Kasumi-1 (cell line): ENCODE results near the gene LCT.
A peak's percentile ranks its signal among the peaks of the same experiment; 100 is the strongest.
"Not testable (repeated sequence)": the region's sequence is repeated elsewhere in the genome, so short reads cannot be mapped to it uniquely, and the experiment has no call there.

Experiments
- DNase-seq, 2 experiments: peaks; one replicate each; lab custom pipeline; 2025; lab: John Stamatoyannopoulos, UW

Gene LCT

DNA sequence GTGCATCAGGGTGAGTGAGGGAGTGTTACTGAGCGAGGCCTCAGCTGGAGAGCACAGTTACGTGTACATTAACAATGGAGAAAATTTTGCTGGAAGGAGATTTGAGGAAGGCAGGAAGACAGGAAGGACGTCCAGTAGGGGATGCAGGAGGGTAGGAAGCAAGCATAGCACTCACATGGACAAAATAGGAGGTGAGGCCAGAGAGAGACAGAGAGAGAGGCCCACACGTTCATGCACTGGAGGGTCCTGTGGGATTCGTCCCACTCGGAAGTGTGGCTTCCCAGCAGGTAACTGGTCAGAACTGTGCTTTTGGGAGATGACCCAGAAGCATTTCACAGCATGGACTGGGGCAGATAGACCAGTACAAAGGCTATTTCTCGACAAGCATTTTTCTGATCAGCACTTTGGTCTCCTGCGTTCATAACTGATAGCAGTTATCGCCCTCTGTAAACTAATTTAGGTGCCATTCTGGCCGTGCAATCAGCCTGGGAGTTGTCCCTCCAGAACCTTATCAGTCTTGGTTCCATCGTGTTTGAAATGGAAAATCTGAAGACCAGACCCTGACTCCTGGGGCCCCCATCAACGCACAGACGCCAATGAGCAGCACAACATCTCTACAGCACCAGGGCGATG is 5.7 kb downstream of the LCT start:
- DNase-seq = no peak

DNA sequence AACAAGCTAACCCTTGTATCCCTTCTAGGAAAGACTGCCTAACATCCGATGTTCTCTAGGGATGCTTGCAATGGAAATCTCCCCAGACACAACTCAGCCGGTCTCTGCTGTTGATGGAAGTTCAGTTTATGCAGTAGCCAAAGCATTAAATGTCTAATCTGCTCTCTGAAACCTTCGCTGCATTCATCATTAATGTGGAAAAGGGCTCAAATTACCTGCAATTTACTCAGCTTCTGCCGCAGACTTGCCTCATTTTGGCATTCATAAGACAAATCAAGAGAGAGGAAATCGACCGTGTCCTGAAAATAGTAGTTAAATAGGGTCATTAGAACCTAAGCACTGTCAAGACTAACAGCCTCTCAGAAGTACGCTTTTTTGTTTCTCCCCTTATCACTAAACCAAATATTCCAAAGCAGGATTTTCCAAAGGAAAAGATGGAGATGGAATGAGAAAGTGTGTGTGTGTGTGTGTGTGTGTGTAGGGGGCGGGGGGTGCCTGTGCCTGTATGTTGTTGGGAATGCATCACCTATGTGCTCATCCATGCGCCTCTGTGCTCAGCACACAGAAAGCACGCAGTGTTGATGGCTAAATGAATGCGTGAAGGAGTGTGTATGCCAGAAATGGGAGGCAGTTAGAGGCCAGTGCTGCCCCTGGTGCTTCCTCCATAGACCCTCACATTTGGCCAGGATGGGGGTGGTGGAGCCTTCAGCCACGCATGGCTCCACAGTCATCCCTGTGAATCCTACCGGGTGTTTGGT is 7.4 kb downstream of the LCT start:
- DNase-seq = no peak

DNA sequence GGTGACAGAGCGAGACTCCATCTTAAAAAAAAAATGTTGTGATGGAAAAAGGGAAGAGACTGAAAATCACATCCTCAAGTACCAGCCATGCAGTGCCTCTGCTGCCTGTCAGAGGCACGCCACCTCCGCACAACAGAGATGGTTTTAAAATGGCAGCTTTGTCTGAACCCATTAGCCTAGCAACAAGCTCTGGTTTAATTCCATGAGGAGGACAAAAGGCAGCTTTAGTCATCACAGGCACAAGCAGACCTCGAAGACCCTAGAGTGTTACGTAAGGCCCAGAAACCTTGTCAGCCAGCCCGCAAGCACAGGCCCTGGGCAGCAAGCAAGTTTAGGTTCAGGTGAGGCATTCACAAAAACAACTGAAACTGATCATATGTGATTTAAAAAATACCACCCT is 10.4 kb downstream of the LCT start:
- DNase-seq = no peak

DNA sequence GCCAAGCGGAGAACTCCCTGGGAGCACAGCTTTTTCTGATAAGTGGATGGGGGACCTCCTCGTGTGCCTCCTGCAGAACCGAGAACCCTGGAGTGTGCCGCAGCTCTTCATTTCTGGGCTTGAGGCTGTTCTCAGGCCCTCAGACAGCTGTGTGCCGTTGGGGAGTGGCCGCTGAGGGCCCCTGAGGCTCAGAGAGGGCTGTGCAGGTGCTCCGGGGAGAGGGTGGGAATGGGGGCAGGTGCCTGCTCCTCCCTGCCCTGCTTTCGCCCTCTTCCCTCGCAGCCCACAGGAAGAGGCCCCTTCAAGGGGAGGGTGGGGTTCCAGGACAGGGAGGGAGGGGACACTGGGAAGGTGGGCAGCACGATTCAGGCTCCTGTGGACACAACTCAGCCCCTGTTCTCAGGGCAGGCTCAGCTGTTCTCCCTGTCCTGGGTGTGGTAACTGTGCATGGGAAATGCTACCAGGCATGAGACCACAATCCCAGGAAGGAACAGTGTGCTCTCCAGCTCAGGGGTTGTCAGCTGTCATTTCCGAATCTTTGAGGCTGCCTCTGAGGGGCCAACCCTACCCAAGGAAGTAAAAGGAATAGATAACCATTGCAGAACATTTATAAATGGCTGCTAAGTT is 11.3 kb downstream of the LCT start:
- DNase-seq = peak; percentile 46 to 58

DNA sequence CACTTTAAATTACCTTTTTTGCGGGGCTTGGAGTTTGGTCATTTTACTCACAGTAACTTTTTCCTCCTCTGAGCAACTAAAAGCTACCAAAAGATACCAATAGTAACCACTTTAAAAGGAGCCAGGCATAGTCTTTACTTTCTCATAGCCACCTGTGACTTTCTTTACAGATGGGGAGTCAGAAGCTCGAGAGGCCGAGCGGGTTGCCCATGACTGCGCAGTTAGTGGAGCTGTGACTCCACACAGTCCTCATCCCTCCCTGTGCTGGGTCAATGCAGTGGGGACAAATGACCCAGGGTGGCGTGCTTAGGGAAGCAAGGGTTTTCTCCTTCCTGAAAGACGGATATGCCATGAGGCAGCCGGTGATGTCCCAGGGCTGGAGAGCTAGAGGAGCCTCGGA is 11.9 kb downstream of the LCT start:
- no peak for DNase-seq

DNA sequence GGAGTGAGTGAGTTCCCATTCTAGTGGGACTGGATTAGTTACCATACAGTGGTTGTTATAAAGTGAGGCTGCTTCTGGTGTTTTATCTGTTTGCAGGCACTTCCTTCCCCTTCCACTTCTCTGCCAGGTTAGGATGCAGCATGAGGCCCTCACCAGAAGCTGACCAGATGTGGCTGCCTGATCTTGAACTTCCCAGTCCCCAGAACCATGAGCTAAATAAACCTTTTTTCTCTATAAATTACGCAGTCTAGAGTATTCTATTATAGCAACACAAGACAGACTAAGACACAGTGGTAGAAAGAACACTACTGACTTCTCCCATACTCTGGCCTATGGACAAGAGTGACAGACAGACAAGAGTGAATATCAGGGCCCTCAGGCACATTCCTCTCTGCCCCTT is 14.1 kb downstream of the LCT start:
- DNase-seq = peak in 1 of 2 experiments; percentile 19

DNA sequence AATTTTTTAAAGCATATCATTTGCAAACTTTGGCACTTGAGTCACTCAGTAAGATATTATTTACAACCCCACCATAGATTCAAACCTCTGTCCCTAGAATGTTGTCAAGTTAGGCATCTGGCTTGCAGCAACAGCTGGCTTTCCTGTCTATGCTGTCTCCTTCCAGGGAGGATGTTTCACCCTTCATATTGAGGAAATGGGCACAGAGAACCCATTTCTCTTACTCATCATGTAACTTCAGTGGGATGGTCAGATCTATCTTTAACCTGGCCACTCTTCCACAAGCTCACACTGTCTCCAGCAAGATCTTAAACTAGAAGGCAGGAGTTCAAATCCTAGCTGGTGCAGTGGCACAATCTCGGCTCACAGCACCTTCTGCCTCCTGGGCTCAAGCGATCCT is 15.8 kb downstream of the LCT start:
- peak; percentile 28 to 39 for DNase-seq

DNA sequence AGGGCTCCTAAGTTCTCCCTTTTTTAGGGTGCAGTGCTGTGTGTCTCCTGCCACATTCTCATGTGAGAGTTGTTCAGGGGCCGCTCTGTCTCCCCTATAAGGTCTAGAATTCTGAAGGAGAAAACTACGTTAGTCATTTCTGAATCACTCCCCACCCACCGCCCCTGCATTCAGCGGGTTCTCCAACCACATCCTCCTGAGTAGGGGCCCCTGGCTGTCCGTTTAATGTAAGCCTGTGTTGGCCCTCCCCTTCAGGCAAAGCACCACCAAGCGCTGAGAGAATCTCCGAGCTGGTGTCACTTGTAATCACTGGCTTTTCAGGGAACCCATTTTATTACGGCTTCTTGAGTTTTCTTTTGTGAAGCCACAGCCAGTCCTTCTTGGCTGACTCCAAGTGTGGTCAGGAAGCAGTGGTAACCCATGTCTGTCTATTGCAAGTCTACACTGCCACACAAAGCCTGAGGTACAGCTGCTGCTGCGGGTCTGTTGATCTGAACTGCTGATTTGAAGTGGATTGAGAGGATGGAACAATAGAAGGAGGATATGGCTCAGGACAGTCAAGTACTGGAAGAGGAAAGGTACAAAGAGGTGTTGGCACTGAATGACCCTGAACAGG is 16.9 kb downstream of the LCT start:
- peak; percentile 74 to 87 for DNase-seq

DNA sequence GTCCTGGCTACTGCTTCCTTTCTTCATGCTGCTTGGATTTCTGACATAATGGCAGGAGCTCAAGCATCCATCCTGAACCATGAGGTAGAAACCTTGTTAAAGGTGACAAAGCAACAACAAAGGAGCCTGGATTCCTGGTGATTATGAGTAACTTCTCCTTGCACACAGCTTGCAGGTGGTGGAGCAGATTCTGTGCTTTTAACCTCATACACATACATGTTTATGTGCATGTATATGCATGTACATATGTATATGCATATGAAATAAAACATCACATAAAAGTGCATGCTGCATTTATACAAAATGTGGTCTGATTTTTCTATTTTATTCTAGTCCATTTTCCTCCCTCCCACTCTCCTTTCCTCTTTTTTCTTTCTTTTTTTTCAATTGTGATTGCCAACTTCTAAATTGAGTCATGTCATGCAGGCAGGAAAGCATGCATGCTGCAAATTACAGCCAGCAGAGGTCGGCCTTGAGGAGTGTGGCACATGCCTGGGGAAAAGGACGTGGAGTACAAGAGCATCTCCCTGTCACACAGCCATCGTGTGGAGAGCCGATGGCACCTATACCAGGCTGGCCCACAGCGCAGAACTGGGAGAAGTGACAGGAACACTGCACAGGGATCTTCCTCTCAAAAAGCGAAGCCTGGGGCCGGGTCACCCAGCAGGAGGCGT is 17.9 kb downstream of the LCT start:
- peak; percentile 91 to 95 for DNase-seq

DNA sequence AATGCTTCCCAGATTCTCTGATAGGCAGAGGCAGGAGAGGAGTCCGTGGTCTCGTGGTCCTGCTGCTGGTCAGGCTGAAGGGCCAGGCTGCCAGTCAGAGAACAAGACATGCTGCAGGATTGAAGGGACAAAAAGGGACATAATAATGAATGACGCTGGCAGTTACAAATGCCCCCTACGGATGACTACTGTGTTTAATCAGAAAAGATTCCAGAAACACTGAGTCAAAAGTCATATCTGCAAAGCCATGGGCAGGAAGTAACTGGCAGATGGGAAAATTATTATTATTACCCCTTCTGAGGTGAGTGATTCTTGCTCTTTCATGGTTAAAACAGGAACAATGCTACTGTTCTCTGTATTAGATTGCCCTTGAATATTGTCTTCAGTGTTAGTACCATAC is 19.0 kb downstream of the LCT start:
- no peak for DNase-seq

DNA sequence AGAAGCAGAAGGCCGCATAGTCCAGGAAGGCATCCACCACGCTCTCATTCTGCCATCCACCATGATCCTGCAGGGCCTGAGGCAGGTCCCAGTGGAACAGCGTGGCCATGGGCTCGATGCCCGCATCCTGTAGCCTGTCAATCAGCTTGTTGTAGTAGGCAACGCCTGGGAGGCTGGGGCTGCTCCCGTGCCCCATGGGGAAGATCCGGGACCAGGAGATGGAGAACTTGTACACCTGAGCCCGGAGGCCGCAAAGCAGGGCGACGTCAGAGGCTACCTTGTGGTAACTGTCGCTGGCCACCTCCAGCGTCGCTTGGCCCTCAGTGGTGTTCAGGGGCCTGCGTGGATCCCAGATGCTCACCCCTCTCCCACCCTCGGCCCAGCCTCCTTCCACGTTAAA is 19.5 kb downstream of the LCT start:
- DNase-seq = no peak

DNA sequence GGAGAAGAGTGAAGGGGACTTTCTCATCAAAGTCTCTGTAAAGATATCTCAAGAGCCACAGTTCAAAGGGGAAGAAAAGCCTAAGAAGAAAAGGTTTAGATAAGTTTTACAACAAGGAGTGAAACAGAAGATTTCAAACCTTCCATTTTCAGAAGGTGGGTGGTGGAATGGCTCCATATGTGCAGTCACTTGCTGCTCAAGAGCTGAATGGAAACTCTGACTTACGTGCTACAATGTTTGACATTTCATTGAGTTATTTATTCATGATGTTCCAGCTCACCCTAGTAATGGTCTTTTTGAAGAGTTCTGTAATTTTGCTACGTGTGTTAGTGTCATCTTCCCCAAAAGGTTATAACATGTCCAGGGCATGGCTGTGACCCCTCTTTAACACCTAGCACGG is 21.7 kb downstream of the LCT start:
- DNase-seq = no peak

DNA sequence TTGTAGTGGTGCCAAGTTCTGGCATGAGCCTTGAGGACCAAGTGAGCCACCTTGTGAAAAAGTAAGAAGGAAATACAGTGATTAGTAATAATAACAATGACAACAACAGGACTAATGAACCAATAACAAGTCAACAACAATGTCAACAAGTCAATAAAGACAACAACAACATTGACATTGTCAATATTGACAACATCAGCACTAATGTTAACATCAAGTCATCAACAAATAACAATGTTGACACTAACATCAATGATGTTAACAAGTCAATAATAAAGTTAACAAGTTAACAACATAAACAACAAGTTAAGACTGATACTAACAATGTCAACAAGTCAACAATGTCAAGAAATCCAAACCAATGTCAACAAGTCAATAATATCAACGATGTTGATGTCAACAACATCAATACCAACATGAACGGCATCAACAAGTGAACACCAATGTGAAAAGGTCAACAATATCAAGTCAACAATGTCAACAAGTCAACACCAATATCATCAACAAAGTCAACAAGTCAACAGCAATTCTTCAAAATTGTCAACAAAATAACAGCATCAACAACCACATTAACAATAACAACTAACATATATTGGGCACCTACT is 24.0 kb downstream of the LCT start:
- DNase-seq = no peak

DNA sequence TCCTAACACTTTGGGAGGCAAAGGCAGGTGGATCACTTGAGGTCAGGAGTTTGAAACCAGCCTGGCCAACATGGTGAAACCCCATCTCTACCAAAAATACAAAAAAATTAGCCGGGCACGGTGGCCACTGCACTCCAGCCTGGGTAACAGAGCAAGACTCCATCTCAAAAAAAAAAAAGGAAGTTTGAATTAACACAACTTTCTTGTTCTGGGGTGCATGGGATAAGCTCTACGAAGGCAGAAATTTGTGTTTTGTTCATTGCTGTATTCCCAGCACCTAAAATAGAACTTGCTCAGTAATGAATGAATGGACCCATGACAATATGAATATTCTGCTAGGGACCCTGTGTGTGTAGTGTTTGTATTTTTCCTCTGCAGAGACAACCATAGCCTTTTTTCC is 29.1 kb downstream of the LCT start:
- DNase-seq = not testable (repeated sequence)

DNA sequence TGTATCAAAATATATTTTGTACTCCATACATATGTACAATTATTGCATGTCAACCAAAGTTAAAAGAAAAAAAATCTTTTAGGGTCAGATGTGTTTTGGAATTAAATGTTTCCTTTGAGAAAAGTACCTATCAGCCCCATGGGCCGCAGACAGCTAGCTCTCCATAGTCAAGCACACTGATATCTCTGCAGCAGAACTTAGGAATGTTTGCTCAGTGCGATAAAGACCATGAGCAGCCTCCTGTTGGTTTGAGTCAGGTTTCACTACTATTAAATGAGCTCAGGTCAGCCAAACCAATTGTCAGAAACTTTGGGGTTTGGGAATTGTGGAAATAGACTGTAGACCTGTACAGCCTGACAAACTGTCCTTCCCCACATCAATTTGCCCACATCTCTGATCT is 33.7 kb downstream of the LCT start:
- DNase-seq = no peak

DNA sequence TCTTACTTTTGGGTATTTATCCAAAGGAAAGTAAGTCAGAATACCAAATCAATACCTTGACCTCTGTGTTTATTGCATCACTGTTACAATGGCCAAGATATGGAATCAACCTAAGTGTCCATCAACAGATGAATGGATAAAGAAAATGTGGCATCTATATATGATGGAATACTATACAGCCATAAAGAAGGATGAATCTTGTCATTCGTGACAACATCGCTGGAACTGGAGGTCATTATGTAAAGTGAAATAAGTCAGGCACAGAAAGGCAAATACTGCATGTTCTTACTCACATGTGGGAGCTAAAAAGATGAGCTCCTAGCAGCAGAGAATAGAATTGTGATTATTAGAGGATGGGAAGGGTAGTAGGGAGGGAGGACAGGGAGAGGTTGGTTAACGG is 34.6 kb downstream of the LCT start:
- no peak for DNase-seq

DNA sequence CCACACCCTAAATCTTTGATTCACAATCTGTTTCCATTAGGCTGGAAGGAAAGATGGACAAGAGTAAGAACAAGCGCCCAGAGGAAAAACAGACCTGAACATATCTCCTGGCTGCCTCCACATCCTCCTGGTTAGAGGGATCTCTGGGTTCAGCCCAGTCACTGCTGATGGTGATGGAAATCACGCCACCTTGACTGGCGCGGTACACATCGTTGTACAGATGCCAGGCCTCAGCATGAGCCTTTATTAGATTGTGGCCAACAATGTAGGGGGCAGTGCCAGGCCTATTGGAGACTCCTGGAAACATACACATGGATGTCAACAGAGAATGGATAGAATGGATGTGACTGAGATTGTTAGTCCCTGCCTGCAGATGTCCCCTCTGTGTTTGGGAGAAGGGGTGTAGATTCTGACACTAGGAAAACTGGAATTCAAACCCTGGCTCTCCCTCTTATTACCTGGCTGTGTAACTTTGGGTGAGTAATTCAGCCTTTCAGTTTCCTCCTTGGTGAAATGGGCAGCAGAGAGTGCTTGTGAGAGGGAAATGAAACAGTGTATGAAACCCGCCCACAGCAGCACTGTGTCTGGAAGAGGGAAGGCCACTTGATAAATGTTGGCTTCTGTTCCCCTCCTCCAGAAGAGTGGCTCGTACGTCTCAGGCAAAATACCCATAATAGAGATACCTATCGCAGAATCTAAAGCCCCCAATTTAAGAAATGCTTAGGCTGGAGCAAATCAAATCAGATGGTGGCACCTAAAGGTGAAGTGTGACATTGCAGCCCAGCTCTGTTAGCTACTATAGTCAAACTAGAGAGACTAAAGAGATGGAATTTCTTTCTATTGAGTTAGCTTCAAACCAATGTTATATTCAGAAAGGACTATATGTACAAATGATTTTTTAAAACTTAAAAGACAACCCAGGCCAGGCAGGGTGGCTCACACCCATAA is 36.2 kb downstream of the LCT start:
- DNase-seq = no peak

DNA sequence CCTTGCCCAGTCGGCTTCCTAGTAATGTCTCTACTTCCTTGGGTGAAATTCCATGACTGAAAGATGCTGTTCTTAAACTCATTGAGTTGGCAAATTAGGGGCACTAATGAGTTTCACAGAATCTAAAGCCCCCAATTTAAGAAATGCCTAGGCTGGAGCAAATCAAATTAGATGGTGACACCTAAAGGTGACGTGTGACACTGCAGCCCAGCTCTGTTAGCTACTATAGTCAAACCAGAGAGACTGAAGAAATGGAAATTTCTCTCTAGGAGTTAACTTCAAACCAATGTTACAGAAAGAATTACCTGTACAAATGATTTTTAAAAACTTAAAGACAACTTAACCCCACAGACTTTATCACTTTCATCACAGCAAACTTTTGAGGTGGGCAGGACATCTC is 37.2 kb downstream of the LCT start:
- no peak for DNase-seq

DNA sequence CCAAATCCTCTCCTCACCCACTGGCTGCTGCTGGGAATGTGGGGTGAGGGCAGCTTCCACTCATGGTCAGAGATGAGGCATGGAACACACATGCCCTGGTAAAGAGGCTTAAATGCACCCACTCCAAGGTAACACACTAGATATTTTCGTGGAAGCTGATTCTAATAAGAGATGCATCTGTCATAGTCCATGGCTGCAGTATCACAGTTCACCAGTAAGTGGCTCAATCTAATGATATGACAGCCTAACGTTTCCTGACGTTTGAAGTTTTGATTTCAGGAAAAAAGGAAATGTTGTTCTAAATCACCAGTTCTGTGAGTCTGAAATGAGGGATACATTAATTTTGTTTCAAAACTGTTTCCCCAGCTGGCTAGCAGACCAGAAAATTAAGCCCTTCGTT is 38.2 kb downstream of the LCT start:
- DNase-seq = peak; percentile 71 to 72

DNA sequence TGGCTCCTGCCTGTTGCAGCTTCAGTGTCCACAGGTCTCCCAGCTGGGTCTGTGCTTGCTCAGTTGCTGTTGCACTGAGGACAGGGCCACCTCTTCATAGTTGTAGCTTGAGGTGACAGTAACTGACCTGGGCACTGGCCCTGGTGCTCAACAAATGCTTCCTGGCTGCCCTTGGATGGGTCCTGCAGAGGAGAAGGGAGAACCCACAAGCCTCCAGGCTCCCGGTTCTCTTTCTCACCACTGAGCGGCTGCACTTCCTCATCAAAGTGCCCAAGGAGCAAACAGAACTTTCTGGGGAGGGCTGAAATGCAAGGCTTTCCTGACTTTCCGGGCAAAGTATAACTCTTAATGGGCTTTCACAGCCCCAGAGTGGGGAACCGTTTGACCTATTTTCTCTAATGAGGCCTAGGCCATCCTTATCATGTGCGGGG is 38.7 kb downstream of the LCT start:
- peak; percentile 58 to 62 for DNase-seq
